Measurements from ENCODE around the gene C4orf51.

The C4orf51 gene

GRCh38 chr4:145772347-145772746 is 92.4 kb downstream of the C4orf51 start:
- TF ChIP-seq CTCF (IDR thresholded peaks at IDR 0.05; ENCODE audit: insufficient read depth, low read depth, low read length, missing control alignments) = no peak
- no peak for DNase-seq (ENCODE audit: low read depth)
- no peak overlapping the region for H3K4me3 ChIP-seq (ENCODE audit: low read length)

GRCh38 chr4:145773581-145774234 is 93.8 kb downstream of the C4orf51 start:
- DNase-seq (ENCODE audit: low read depth) = no peak
- no peak for TF ChIP-seq CTCF (IDR thresholded peaks at IDR 0.05; ENCODE audit: insufficient read depth, low read depth, low read length, missing control alignments)
- no peak overlapping the region for H3K4me3 ChIP-seq (ENCODE audit: low read length)

GRCh38 chr4:145774473-145774872 is 94.5 kb downstream of the C4orf51 start:
- H3K4me3 ChIP-seq (ENCODE audit: low read length) = no peak overlapping the region
- DNase-seq (ENCODE audit: low read depth) = no peak
- no peak for TF ChIP-seq CTCF (IDR thresholded peaks at IDR 0.05; ENCODE audit: insufficient read depth, low read depth, low read length, missing control alignments)

- DNase-seq (ENCODE audit: low read depth) = no peak
- TF ChIP-seq CTCF (IDR thresholded peaks at IDR 0.05; ENCODE audit: insufficient read depth, low read depth, low read length, missing control alignments) = no peak
These were observed 95.5 kb downstream of the C4orf51 start for GRCh38 chr4:145775406-145775805.

GRCh38 chr4:145776208-145776607 is 96.3 kb downstream of the C4orf51 start:
- no peak for DNase-seq (ENCODE audit: low read depth)

More at GRCh38 chr4:145775406-145775805, 95.5 kb downstream of the C4orf51 start:
- no peak overlapping the region for H3K4me3 ChIP-seq (ENCODE audit: low read length)

GRCh38 chr4:145779319-145779801 is 99.4 kb downstream of the C4orf51 start:
- DNase-seq (ENCODE audit: low read depth) = no peak
- TF ChIP-seq CTCF (IDR thresholded peaks at IDR 0.05; ENCODE audit: insufficient read depth, low read depth, low read length, missing control alignments) = no peak
- H3K4me3 ChIP-seq (ENCODE audit: low read length) = no peak overlapping the region

More at GRCh38 chr4:145776208-145776607, 96.3 kb downstream of the C4orf51 start:
- TF ChIP-seq CTCF (IDR thresholded peaks at IDR 0.05; ENCODE audit: insufficient read depth, low read depth, low read length, missing control alignments) = no peak
- H3K4me3 ChIP-seq (ENCODE audit: low read length) = no peak overlapping the region

GRCh38 chr4:145781351-145781750 is 101.4 kb downstream of the C4orf51 start:
- no peak for TF ChIP-seq CTCF (IDR thresholded peaks at IDR 0.05; ENCODE audit: insufficient read depth, low read depth, low read length, missing control alignments)
- H3K4me3 ChIP-seq (ENCODE audit: low read length) = no peak overlapping the region
- DNase-seq (ENCODE audit: low read depth) = no peak

Data from epithelial cell of esophagus (primary cell).